ENCODE measurements around the gene C10orf120.

DNA sequence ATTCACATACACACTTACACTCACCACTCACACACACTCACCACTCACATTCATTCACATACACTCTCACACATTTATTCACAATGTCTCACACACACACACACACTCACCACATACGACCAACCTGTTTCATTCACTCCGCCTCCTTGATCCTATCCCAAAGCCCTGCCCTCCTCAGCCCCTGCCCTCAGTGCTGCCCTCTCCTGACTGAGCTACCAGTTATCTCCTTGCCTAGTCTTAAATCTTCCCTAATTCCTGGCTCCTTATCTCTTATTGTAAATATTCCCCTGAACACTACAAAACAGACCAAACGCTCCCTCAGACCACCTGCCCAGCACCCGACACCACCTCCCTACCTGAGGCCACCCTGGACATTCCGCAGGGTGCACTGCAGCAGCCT lies 26.1 kb upstream of the C10orf120 start:
- TF ChIP-seq, protein P1, sequence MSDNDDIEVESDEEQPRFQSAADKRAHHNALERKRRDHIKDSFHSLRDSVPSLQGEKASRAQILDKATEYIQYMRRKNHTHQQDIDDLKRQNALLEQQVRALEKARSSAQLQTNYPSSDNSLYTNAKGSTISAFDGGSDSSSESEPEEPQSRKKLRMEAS (CRISPR knock-in tag; IDR thresholded peaks at IDR 0.05), result no peak
- no peak for TF ChIP-seq EWSR1 (IDR thresholded peaks at IDR 0.05; ENCODE audit: borderline replicate concordance, low read depth, partially characterized antibody)
- TF ChIP-seq, protein P2, sequence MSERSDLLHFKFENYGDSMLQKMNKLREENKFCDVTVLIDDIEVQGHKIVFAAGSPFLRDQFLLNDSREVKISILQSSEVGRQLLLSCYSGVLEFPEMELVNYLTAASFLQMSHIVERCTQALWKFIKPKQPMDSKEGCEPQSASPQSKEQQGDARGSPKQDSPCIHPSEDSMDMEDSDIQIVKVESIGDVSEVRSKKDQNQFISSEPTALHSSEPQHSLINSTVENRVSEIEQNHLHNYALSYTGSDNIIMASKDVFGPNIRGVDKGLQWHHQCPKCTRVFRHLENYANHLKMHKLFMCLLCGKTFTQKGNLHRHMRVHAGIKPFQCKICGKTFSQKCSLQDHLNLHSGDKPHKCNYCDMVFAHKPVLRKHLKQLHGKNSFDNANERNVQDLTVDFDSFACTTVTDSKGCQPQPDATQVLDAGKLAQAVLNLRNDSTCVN (CRISPR knock-in tag; IDR thresholded peaks at IDR 0.05), result no peak
